Measurements from ENCODE around the gene CDK16. TPM values are rescaled to one million over a fixed set of nuclear protein-coding genes. Genes with fewer than 3 reads are reported as not detected.

Gene CDK16
- total and polyA plus RNA-seq, 11 donors = 100 to 209 (median 142) TPM

DNA sequence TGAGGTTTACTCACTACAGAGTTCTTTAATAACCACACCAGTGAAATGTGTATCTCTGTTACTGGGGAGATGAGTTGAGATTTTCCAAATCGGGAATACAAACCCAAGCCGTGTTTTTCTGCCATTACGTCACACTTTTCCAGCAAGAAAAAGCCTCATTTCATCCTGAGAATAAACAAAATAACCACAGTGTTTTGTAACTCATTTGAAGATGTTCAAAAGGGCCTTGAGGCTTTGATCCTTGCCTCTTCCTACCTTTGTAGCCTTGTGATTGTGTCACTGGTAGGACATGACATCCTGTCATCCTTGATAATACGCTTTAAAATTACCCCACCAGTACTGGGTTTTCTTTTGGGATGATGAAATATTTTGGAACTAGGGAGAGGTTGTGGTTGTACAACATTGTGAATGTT lies 17.2 kb downstream of the CDK16 start:
- TF ChIP-seq, protein P1, sequence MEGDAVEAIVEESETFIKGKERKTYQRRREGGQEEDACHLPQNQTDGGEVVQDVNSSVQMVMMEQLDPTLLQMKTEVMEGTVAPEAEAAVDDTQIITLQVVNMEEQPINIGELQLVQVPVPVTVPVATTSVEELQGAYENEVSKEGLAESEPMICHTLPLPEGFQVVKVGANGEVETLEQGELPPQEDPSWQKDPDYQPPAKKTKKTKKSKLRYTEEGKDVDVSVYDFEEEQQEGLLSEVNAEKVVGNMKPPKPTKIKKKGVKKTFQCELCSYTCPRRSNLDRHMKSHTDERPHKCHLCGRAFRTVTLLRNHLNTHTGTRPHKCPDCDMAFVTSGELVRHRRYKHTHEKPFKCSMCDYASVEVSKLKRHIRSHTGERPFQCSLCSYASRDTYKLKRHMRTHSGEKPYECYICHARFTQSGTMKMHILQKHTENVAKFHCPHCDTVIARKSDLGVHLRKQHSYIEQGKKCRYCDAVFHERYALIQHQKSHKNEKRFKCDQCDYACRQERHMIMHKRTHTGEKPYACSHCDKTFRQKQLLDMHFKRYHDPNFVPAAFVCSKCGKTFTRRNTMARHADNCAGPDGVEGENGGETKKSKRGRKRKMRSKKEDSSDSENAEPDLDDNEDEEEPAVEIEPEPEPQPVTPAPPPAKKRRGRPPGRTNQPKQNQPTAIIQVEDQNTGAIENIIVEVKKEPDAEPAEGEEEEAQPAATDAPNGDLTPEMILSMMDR (IDR thresholded peaks at IDR 0.05) = no peak
- no peak for TF ChIP-seq POLR2A (IDR thresholded peaks at IDR 0.05)
- WGBS, 4 donors = 74 to 82% (median 80%) methylated on average over 4 of the region's 4 CpGs
- Histone ChIP-seq H3K36me3 (peaks cover 0 to 9% (median 7%) of the 10 kb centered on the region in 9 donors), H3K9me3 (no peaks in the 10 kb centered on the region), H3K4me3 (no peak overlapping the region), H3K27me3 (peaks cover 0 to 20% (median 0%) of the 10 kb centered on the region in 9 donors), H3K4me1 (peaks cover 0 to 18% (median 5%) of the 10 kb centered on the region in 12 donors), H3K27ac (peak overlapping the region in 2 of 12 donors; percentile 36 to 43)
- intact Hi-C loops (cut with DNase I) = no loop called here
- ATAC-seq (no peak), DNase-seq (no peak)

DNA sequence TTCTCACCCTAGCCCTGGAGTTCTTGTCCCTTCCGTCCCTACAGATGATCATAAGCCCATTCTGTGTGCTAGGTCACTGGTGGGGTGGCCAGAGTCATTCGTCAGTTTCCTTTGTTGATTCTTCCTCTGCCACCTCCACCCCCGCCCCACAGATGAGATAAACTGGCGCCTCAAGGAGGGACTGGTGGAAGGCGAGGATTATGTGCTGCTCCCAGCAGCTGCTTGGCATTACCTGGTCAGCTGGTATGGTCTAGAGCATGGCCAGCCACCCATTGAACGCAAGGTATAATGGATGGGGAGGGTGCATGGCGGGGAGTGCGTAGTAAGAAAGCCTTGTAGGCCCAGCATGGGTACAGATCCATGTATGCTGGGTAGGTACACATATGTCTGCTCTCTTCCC lies 20.7 kb downstream of the CDK16 start:
- 81 to 93% (median 91%) methylated on average over 8 of the region's 8 CpGs for WGBS, 4 donors
- no peak for TF ChIP-seq POLR2A (IDR thresholded peaks at IDR 0.05)
- TF ChIP-seq, protein P1 (IDR thresholded peaks at IDR 0.05) = no peak

DNA sequence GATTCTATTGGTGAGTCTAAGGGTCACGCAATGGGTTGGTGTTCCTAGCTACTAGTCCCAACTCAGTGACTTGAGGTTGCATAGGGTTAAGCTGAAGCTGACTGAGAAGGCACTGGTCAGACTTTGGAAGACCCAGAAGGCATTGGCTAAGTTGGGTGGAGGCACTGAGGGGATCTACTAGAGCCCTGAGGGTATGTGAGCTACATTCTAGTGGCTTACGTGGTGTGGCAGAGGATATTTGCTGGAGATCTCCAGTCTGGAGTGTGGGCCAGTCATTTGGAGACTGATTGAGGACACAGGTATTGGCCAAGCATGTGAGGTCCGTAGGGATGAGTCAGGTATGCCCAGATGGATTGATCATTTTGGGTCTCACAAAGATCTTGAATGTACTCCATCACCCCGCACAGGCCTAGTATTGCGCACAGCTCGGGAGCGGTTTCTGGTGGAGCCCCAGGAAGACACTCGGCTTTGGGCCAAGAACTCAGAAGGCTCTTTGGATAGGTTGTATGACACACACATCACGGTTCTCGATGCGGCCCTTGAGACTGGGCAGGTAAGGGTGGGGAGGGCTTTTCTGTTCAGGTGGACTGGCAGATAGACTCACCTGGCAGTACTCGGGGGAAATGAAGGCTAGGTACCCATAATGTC lies 21.5 kb downstream of the CDK16 start:
- no peaks in the 10 kb centered on the region for H3K9me3 ChIP-seq
- peaks cover 0 to 7% (median 0%) of the 10 kb centered on the region in 12 donors for H3K4me1 ChIP-seq
- intact Hi-C loops (cut with DNase I) = no loop called here
- ATAC-seq (peak in 1 of 4 donors; percentile 6), DNase-seq (no peak)
- TF ChIP-seq, protein P1 (IDR thresholded peaks at IDR 0.05) = no peak
- TF ChIP-seq POLR2A (IDR thresholded peaks at IDR 0.05) = no peak
- H3K27ac ChIP-seq = no peak overlapping the region
- H3K27me3 ChIP-seq = peaks cover 0 to 22% (median 0%) of the 10 kb centered on the region in 9 donors
- no peak overlapping the region for H3K4me3 ChIP-seq
- H3K36me3 ChIP-seq = peaks cover 0 to 51% (median 40%) of the 10 kb centered on the region in 9 donors
- WGBS, 4 donors = 95 to 98% (median 97%) methylated on average over 12 of the region's 12 CpGs

More for the DNA sequence above, 20.7 kb downstream of the CDK16 start:
- H3K9me3 ChIP-seq = no peaks in the 10 kb centered on the region
- H3K27me3 ChIP-seq = peaks cover 0 to 22% (median 0%) of the 10 kb centered on the region in 9 donors
- H3K4me3 ChIP-seq = no peak overlapping the region
- H3K4me1 ChIP-seq = peaks cover 0 to 11% (median 0%) of the 10 kb centered on the region in 12 donors
- no peak for DNase-seq
- H3K36me3 ChIP-seq = peaks cover 0 to 44% (median 32%) of the 10 kb centered on the region in 9 donors
- intact Hi-C loops (cut with DNase I) = no loop called here
- no peak overlapping the region for H3K27ac ChIP-seq
- ATAC-seq = peak in 1 of 4 donors; percentile 14

DNA sequence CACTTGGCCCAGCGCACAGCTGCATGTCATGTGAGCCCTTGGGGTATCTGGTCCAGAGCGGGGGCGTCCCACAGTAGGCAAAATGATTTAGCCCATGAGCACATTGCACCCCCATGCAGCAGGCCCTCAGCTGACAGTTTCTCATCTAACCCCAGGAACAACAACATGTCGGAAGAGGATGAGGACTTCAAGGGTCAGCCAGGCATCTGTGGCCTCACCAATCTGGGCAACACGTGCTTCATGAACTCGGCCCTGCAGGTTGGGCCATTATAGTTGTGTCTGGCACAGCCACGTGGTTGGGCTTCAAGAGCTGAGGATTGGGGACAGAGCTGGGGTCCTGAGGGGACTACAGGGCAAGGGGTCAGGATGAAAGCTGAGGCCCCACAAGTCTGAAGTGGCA lies 22.1 kb downstream of the CDK16 start:
- peaks cover 0 to 22% (median 0%) of the 10 kb centered on the region in 9 donors for H3K27me3 ChIP-seq
- H3K9me3 ChIP-seq = no peaks in the 10 kb centered on the region
- WGBS, 4 donors = 83 to 88% (median 87%) methylated on average over 7 of the region's 7 CpGs
- ATAC-seq = no peak
- no peak for TF ChIP-seq POLR2A (IDR thresholded peaks at IDR 0.05)
- TF ChIP-seq, protein P1 (IDR thresholded peaks at IDR 0.05) = no peak
- DNase-seq = no peak
- peaks cover 0 to 3% (median 0%) of the 10 kb centered on the region in 12 donors for H3K4me1 ChIP-seq
- no peak overlapping the region for H3K4me3 ChIP-seq
- peaks cover 0 to 57% (median 43%) of the 10 kb centered on the region in 9 donors for H3K36me3 ChIP-seq
- intact Hi-C loops (cut with DNase I) = no loop called here
- H3K27ac ChIP-seq = no peak overlapping the region

All from heart left ventricle (tissue), 16 donors.